Subcutaneous adipose tissue (tissue), 4 donors: ENCODE measurements around the gene ADGRL3. TPM values are rescaled to one million over a fixed set of nuclear protein-coding genes. Genes with fewer than 3 reads are reported as not detected.

Experiments used
- total RNA-seq, 4 donors: library from RNA; depleted of rRNA; stranded (reverse); fragments of >200 nt; gene quantifications; one replicate each; pipeline ENCODE4 v1.1.0, GENCODE V29; 2016
- TF ChIP-seq, protein P1 (sequence below): fragments of 450-650 bp; IDR thresholded peaks from one replicate; pipeline ENCODE4 v1.5.1; 2016; ENCODE audit warnings: low read depth, mild to moderate bottlenecking, control low read depth, antibody characterized with exemption, moderate library complexity

ADGRL3 gene
- total RNA-seq, 4 donors from 2014 or later = 6.3 to 12.2 (median 9.2) TPM

GRCh38 chr4:61431131-61431530, 231.0 kb downstream of the ADGRL3 start:
- TF ChIP-seq, protein P1, sequence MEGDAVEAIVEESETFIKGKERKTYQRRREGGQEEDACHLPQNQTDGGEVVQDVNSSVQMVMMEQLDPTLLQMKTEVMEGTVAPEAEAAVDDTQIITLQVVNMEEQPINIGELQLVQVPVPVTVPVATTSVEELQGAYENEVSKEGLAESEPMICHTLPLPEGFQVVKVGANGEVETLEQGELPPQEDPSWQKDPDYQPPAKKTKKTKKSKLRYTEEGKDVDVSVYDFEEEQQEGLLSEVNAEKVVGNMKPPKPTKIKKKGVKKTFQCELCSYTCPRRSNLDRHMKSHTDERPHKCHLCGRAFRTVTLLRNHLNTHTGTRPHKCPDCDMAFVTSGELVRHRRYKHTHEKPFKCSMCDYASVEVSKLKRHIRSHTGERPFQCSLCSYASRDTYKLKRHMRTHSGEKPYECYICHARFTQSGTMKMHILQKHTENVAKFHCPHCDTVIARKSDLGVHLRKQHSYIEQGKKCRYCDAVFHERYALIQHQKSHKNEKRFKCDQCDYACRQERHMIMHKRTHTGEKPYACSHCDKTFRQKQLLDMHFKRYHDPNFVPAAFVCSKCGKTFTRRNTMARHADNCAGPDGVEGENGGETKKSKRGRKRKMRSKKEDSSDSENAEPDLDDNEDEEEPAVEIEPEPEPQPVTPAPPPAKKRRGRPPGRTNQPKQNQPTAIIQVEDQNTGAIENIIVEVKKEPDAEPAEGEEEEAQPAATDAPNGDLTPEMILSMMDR = no peak

DNA sequence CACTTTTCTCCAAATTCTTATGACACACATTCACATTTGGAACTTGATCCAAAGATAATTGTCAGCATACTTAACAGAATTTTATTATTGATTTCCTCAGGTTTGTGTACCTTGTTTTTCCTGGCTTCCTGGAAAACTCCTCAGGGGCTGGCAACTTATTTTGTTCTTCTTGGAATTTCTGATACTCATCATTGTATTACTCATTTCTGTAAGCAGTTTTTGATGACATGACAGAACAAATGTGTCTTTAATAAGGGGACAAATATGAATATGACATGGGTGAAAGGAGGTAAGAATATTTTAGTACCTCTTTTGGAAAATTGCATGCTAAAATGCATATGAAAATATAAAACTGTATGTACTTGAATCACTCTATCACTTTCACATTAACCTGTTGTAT, 237.8 kb downstream of the ADGRL3 start:
- TF ChIP-seq, protein P1 = no peak

DNA sequence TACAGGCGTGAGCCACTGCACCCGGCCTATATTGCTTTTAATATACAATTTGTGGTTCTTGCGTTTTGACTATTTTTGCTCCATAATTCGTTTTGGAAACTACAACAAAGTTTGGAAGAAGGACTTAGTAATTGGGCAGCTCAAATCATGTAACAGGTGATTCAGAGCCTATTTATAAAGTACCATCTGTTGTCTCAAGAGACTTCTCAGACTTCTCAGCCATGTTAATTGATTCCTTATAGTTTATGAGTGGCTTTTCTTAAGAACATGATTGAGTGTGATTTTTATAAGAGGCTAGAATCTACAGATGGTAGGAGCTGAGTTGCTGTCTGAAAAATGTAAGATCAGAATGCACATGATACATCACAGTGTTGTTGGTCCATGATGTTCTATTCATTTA, 240.2 kb downstream of the ADGRL3 start:
- TF ChIP-seq, protein P1 = no peak

DNA sequence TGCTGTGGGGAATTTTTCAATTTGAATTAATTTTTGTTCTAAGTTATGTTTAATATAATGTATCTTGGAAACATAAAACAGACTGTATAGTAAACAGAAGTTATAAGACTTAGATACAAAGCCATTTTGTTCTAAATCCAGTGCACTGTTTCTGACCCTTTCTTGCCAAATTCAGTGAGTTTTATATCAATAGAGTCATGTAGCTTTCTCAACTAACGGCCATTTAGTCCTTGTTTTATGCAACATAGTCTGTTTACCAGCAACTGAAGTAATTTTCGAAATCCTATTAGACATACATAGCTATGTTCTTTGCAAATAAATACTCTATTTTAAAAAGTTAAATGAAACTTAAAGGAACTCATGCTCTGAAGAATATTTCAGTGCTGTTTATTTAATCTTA, 242.8 kb downstream of the ADGRL3 start:
- TF ChIP-seq, protein P1 = no peak

GRCh38 chr4:61443813-61444510, 243.8 kb downstream of the ADGRL3 start:
- TF ChIP-seq, protein P1 = no peak

DNA sequence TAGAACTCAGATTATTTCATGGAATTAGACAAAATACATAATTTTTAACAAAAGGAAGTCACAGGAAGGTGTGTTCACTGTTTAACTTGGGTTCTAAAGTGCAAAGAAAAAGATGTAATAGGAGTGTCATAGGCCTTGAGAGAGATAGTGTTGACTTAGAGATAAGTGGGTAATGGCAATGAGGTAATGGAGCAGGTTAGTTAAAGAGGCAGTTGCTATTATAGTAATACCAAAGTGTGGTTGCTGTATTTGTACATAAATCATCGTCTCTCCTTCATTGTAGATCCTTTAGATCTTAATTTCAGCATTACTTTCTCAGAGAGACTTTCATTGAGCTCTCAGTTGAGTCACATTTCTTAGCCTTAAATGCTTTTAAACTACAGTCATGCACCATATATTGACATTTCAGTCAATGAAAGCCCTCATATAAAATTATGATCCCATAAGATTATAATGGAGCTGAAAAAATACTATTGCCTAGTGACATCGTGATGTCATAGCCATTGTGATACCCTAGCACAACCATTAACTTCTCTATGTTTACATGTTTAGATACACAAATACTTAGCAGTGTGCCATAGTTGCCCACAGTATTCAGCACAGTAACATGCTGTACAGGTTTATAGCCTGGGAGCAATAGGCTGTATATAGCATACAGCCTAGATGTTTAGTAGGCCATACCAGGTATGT, 245.4 kb downstream of the ADGRL3 start:
- TF ChIP-seq, protein P1 = no peak

DNA sequence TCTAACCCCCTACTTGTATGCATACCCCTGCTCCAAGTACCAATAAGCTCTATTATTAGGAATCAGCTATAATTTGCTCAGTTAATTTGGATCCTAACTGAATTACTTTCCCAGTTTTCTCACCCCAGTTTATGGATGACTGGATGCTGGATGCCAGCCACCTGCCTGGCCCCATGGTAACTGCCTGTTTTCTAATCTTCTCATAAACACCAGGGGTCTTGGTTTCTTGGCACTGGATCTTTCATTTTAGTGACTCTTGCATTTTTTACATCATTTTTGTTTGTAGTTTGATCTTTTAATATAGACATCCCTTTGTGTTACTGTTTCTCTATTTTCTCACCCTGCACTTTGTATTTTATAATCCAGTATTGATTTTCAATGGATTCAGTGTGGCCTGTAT, 246.8 kb downstream of the ADGRL3 start:
- TF ChIP-seq, protein P1 = no peak
